Kidney epithelial cell (primary cell): ENCODE results near the gene ATXN7L3. TPM values are rescaled to one million over a fixed set of nuclear protein-coding genes. Genes with fewer than 3 reads are reported as not detected.

Source experiments
- DNase-seq: peaks from one replicate; pipeline ENCODE4 v3.0.0-alpha.2; 2010; ENCODE audit warnings: low read depth
- H3K27me3 ChIP-seq: 2 replicates; pipeline ENCODE4 v1.6.0; 2011; ENCODE audit warnings: low read length; ENCODE audit not compliant: control insufficient read depth, insufficient read depth
- H3K36me3 ChIP-seq: 2 replicates; pipeline ENCODE4 v1.5.1; 2011; ENCODE audit warnings: low read length; ENCODE audit not compliant: control insufficient read depth, insufficient read depth
- H3K4me3 ChIP-seq: 2 replicates; pipeline ENCODE4 v1.5.1; 2011; ENCODE audit warnings: low read depth, mild to moderate bottlenecking, control low read depth, low read length
- CTCF ChIP-seq: IDR thresholded peaks from 2 replicates; pipeline ENCODE4 v1.5.1; 2011; ENCODE audit warnings: mild to moderate bottlenecking, moderate library complexity, low read length, control low read depth, inconsistent platforms; ENCODE audit not compliant: insufficient read depth, poor library complexity, severe bottlenecking
- total RNA-seq: library from RNA; depleted of rRNA; stranded (reverse); fragments of >200 nt; gene quantifications from 2 replicates; pipeline ENCODE4 v1.2.3, GENCODE V29; 2015

The ATXN7L3 gene
- total RNA-seq, 1 donor from 2014 or later = 50.8 TPM

- peaks cover 18% of the 10 kb centered on the region for H3K27me3 ChIP-seq
- H3K36me3 ChIP-seq = no peaks in the 10 kb centered on the region
- H3K4me3 ChIP-seq = no peak within 1 kb of the TSS
- DNase-seq = no peak
- no peak for TF ChIP-seq CTCF
Measured at GRCh38 chr17:44170499-44171201, 29.0 kb downstream of the ATXN7L3 start, which contains the start of gene ASB16. TSS of gene ASB16 (plus strand) at chr17:44170704. CDS start at chr17:44170790, 86 bp downstream.

- Histone ChIP-seq H3K27me3 (peaks cover 18% of the 10 kb centered on the region), H3K4me3 (no peak overlapping the region), H3K36me3 (no peaks in the 10 kb centered on the region)
- no peak for DNase-seq
- TF ChIP-seq CTCF = no peak
Measured at GRCh38 chr17:44170135-44170498, 29.6 kb downstream of the ATXN7L3 start.

- no peaks in the 10 kb centered on the region for H3K36me3 ChIP-seq
- H3K4me3 ChIP-seq = no peak overlapping the region
- no peak for DNase-seq
- H3K27me3 ChIP-seq = peaks cover 18% of the 10 kb centered on the region
- TF ChIP-seq CTCF = no peak
Measured at GRCh38 chr17:44167181-44167861, 32.4 kb downstream of the ATXN7L3 start.

- no peak for DNase-seq
- H3K27me3 ChIP-seq = no peaks in the 10 kb centered on the region
- no peaks in the 10 kb centered on the region for H3K36me3 ChIP-seq
- TF ChIP-seq CTCF = no peak
- no peak overlapping the region for H3K4me3 ChIP-seq
Measured at GRCh38 chr17:44164476-44164875, 35.2 kb downstream of the ATXN7L3 start.

GRCh38 chr17:44159519-44160210 lies 40.0 kb downstream of the ATXN7L3 start:
- Histone ChIP-seq H3K4me3 (no peak overlapping the region), H3K36me3 (peaks cover 3% of the 10 kb centered on the region), H3K27me3 (no peaks in the 10 kb centered on the region)
- TF ChIP-seq CTCF = no peak
- DNase-seq = no peak
